Activated T-helper 1 cell treated with anti-CD3 and anti-CD28 coated beads, Interleukin-12 subunit alpha, Interleukin-12 subunit beta, Interleukin-2, Interleukin-4 antibody, amounts not matched to agents 30 ng/mL and 10 ng/mL and 1 ng/mL, durations not matched to agents 14 hours and 24 hours and 36 hours (primary cell): Measurements from ENCODE around the gene NRIP3. TPM values are rescaled to one million over a fixed set of nuclear protein-coding genes. Genes with fewer than 3 reads are reported as not detected.

Experiments used
- total RNA-seq: library from RNA; stranded (reverse); gene quantifications from 2 replicates; pipeline ENCODE4 v1.2.3, GENCODE V29; 2022

Gene NRIP3
- total RNA-seq, 1 donor from 2014 or later = 4.8 TPM

Other genes starting within 250 kb of the NRIP3 start
- 33.4 and 36.9 TPM in 2 replicates for gene AKIP1, start 92.8 kb downstream of the NRIP3 start, total RNA-seq
- not detected in 2 replicates for gene C11orf16, start 71.1 kb downstream of the NRIP3 start, total RNA-seq
- not detected in 2 replicates for gene ASCL3, start 61.0 kb downstream of the NRIP3 start, total RNA-seq
- gene TMEM9B, start 39.6 kb downstream of the NRIP3 start, total RNA-seq = 27.0 and 31.3 TPM in 2 replicates
- gene SCUBE2, start 87.6 kb upstream of the NRIP3 start, total RNA-seq = not detected in 2 replicates